Measurements from ENCODE around the gene NOS1. TPM values are rescaled to one million over a fixed set of nuclear protein-coding genes. Genes with fewer than 3 reads are reported as not detected.
"Not testable (repeated sequence)": the region's sequence is repeated elsewhere in the genome, so short reads cannot be mapped to it uniquely, and the experiment has no call there.

Gene NOS1
- 0.10 TPM for total RNA-seq

DNA sequence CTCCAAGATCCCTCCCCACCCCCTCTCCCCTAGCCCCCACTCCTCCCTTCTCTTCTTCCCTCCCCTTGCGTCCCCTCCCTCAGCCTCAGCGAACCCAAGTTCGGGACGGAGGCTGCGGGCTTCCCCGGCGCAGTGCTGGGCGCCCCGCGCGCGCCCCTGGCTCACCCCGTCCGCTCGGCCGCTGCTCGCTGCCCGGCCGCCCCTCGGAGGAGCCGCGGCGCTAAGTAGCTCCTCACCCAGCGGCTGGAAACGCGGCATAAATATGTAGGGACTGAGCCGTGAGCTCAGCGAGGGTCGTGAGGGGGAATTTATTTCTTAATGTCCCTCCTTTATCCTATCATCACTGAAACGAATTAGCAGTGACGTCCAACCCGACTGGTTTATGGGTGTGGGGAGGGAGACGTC lies at the start of gene NOS1:
TSS of gene NOS1 (minus strand) at position 280 of the 405 bp plus-strand sequence. CDS start 30,557 bp downstream, outside the sequence.
- DNase-seq (ENCODE audit: low spot score) = no peak

- no peak for DNase-seq (ENCODE audit: low spot score)
Measured at GRCh38 chr12:117409286-117409685, 47.9 kb upstream of the NOS1 start.

- DNase-seq (ENCODE audit: low spot score) = peak; percentile 49
Measured at GRCh38 chr12:117408161-117408791, 46.9 kb upstream of the NOS1 start.

- no peak for DNase-seq (ENCODE audit: low spot score)
Measured at GRCh38 chr12:117404940-117405339, 43.5 kb upstream of the NOS1 start.

DNA sequence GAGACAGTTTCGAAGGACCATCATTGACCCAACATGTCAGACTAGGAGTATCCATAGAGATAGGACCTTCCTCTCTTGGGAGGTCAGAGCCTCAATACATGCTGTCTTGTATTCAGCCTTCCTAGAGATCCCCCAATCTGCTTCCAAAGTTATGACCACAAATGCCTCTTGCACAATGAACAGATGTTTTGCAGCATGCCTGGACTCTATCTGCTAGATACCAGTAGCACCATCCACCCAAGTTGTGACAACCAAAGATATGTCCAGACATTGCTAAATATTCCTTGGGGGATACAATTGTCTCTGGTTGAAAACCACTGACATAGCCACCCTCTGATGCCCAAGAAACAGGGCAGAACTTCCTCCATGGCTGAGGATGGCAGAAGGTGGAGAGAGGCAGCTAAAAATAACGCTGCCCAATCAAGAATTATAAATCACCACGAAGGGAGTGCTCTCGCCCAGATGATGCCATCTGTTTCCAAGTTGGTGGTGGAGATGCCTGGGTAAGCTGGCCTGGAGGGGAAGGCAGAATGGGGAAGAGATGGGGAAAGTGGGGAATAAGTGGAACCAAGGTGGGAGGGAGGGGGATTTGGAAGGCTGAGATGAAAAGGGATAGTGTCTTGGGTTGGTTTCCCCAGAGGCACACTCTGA lies 42.9 kb upstream of the NOS1 start:
- no peak for DNase-seq (ENCODE audit: low spot score)

DNA sequence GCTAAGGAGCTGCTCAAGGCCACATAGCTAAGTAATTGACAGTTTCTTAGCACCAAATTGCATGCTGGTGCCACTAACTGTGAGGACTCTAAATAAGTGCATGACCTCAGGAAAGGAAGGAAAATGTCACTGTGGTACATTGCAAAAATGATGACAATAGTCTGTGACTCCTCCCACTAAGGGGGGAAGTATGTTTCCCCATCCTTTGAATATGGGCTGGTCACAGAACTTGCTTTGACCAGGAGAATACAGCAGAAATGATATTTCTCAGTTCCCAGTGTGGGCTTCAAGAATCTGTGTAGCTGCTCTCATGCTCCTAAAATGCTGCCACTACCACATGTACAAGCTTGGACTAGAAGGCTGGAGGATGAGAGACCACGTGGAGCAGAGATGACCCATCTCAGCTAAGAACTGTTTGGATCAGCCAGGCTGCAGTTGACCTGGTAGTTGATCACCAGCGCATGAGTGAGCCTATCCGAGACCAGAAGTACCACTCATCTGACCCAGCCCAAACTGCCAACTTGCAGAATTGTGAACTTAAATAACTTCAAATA lies 42.2 kb upstream of the NOS1 start:
- no peak for DNase-seq (ENCODE audit: low spot score)

DNA sequence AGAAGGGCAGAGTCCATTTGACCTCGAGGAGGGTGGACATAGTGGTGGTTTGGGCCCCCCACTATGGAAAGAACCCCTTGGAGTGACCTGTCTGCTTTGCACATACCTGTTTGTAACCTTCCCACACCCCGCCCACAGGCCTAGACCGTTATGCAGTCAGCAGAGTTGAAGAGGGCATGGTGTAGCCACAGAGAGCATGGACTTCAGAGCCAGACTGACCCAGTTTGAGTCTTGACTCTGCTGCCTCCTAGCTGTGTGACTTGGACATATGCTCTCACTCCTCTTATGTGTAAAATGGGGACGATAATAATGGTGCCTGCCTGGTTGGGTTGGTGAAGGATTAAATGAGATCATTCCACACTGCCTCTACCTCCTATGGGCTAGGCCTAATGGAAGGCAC lies 40.9 kb upstream of the NOS1 start:
- no peak for DNase-seq (ENCODE audit: low spot score)

- DNase-seq (ENCODE audit: low spot score) = no peak
Measured at GRCh38 chr12:117400912-117401311, 39.5 kb upstream of the NOS1 start.

GRCh38 chr12:117398482-117398881 lies 37.1 kb upstream of the NOS1 start:
- DNase-seq (ENCODE audit: low spot score) = not testable (repeated sequence)

- no peak for DNase-seq (ENCODE audit: low spot score)
Measured at GRCh38 chr12:117395766-117396165, 34.3 kb upstream of the NOS1 start.

DNA sequence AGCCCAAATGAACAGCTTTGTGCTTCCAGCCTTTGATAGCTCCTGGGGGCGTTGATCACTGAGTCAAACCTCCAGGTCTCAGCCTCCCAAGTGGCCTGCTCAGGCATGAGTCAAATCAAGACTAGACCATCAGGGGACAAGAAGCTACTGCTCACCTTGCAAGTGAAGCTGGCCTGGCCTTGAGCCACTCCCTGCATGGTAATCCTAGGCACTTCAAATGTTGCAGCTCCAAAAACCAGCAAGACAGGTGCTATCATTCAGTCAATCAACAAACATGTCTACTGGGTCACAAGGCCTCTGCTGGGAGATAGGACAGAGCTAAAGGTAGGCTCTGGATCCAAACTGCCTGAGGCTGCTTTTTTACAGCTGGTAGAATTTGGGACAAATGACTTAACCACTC lies 33.1 kb upstream of the NOS1 start:
- DNase-seq (ENCODE audit: low spot score) = no peak

DNA sequence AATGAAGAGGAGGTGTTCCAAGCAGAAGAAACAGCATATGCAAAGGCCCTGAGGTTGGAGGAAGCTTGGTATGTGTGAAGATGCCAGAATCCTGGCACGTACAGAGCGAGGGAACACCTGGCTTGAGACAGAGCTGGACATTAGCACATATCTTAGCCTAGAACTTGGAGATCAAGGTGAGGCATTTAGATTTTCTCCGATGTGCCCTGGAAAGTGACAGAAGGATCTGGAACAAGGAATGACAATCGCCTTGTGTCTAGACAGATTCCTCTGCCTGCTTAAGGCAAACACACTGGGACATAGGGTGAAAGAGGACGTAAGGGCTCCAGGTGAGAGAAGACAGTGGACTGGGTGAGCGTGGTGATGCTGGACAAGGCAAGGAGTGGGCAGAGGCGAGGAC lies 32.2 kb upstream of the NOS1 start:
- no peak for DNase-seq (ENCODE audit: low spot score)

DNA sequence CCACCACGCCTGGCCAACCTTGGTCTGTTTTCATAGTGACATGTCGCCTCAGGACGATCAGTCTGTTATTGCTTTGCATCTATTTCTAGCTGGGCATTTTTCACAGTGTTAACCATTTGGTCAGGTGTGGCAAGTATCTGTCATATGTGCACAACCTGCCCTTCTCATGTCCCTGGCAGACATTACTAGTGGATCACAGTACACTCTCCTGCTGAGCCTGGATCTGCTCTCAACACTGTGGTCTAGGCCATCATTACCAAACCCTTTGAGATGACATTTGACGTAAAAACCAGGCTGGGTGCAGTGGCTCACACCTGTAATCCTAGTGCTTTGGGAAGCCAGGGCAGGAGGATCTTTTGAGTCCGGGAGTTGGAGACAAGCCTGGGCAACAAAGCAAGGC lies 29.4 kb upstream of the NOS1 start:
- DNase-seq (ENCODE audit: low spot score) = no peak

DNA sequence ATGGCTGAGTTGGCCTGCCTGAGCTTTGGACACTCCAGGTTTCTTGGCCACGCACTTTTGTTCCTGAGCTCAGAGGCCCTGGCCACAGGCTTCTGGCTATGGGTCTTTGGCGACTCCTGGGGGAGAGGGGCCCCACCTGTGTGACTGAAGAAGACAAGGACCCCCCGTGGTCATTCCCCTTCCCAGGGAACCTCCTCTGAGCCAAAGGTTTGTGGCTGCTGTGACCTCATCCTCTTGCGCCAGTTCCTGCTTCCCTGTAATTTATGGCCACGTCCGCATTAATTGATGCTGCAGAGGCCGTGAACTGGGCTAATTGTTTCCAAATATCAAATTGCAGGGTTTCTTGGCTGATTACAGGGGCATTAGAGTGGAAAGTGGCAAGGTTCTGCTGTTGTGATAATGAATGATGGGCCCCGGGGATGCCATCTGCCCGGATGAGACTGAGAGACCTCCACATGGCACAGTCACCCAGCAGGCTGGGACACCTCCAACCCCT lies 27.6 kb upstream of the NOS1 start:
- DNase-seq (ENCODE audit: low spot score) = no peak

GRCh38 chr12:117387832-117388231 lies 26.4 kb upstream of the NOS1 start:
- no peak for DNase-seq (ENCODE audit: low spot score)

GRCh38 chr12:117384735-117385134 lies 23.3 kb upstream of the NOS1 start:
- no peak for DNase-seq (ENCODE audit: low spot score)

DNA sequence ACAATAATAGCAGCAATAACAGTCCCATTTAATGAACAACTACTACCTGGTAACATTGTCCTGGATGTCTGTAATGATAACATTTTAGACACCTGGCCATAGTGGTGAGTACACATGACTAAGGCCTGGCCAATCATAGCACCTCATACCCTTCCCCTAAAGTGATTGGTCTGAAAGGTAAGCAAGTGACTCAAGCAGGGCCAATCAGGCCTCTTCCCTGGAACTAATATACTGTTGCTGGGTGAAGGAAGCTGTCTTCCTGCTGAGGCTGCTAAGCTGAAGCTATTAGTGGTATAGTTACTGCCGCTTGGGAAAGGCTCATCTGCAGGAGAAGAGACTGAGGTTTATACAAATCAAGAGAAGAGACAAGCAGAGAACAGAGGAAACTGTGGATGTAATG lies 18.7 kb upstream of the NOS1 start:
- DNase-seq (ENCODE audit: low spot score) = no peak

GRCh38 chr12:117377758-117378157 lies 16.3 kb upstream of the NOS1 start:
- DNase-seq (ENCODE audit: low spot score) = no peak

DNA sequence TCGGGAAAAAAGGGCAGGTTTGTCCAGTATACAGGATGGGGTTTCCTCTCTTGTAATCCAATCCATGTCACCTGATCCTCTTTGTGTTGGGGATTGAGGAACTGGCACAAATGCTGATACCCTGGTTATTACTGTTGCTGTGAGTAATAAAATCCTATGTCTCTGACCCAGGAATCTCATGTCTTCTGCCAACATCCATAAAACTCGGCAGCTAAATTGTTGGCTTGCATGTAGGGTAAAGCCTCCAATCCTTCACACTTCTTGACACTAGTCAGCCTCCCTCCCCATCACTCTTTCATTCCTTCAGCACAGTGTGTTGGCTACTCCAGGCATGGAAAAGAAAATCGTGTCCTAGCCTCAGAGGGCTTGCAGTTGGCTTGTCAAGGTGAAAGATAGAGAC lies 9.2 kb upstream of the NOS1 start:
- no peak for DNase-seq (ENCODE audit: low spot score)

DNA sequence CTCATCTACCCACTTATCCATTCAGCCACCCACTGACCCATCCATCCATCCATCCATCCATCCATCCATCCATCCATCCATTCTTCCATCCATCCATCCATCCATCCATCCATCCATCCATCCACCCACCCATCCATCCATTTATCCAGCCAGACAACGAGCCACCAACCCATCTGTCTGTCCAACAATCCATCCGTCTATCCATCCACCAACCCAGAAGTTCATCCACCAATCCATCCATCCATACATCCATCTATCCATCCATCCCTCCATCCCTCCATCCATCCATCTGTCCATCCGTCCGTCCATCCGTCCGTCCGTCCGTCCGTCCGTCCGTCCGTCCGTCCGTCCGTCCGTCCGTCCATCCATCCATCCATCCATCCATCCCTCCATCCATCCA lies 8.6 kb upstream of the NOS1 start:
- not testable (repeated sequence) for DNase-seq (ENCODE audit: low spot score)

DNA sequence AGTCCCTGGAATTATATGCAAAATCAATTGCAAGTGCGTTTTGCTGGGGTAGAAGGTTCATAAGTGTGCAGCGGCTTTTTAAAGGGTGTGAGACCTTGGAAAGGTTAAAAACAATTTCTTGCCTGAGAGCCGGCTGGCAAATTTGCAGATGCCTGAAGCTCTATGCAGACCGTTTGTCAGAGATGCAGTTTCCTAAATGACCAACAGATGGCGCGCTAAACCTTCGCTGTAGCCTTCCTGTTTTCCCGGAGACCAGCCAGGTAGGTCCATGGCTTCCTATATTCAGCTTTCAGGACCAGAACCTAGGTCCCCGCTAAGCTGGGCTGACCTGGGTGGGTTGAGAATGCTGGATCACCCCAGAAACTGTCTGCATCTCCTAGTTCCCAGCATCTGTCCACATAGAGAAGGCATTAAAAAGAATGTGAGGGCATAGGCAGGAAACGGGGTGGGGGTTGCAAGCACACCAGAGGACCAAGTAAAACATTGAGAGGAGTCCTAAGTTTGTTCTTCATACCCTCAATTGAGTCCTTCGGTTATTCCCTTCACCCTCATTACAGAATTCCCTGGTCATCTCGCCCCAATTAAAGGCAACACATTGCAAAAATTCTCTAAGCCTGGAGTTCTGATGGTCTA lies 5.7 kb upstream of the NOS1 start:
- DNase-seq (ENCODE audit: low spot score) = peak; percentile 84

- DNase-seq (ENCODE audit: low spot score) = no peak
Measured at GRCh38 chr12:117365049-117365616, 3.7 kb upstream of the NOS1 start.
